Neural progenitor cell (in vitro differentiated cells): ENCODE results near the gene HES4.

Experiments used
- CTCF ChIP-seq: fragments of 200-600 bp; sonication (generic); IDR thresholded peaks from 2 replicates; pipeline ENCODE4 v1.5.1; 2017; ENCODE audit warnings: antibody characterized with exemption, mild to moderate bottlenecking
- EZH2 ChIP-seq: fragments of 200-600 bp; sonication (generic); IDR thresholded peaks from 2 replicates; pipeline ENCODE4 v1.6.1; 2017; ENCODE audit warnings: antibody characterized with exemption, mild to moderate bottlenecking, moderate library complexity
- EZH2phosphoT487 ChIP-seq: fragments of 200-600 bp; sonication (generic); IDR thresholded peaks from 2 replicates; pipeline ENCODE4 v1.6.1; 2017; ENCODE audit warnings: antibody characterized with exemption

DNA sequence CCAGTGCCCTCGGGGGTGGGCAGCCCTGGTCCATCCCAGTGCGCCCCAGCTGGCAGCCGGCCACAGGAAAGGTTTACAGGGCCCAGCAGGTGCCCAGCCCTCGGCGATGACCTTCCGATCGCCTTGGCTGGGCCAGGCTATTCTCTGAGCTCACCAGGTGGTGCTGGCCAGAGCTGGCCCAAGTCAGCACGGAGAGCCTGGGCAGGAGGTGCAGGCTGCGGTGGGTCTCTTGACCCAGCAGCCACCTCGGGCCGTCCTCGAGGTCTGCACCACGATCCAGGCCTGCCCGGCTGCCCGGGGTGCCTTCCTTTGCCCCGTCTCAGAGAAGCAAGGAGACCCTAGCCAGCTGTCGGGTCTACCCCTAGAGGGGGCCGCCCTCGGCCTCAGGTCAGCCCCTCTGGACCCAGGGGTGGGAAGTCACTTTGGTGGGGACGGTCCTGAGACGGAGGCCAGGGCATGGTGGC is 18.4 kb downstream of the HES4 start:
- TF ChIP-seq CTCF (no peak), EZH2phosphoT487 (no peak), EZH2 (no peak)
